Raji (cell line): ENCODE data around the gene TRAK2.

Experiments
- POLR2A ChIP-seq: IDR thresholded peaks from 2 replicates; pipeline ENCODE4 v1.6.1; 2011; ENCODE audit warnings: low read depth, low read length, control low read depth; ENCODE audit not compliant: insufficient read depth

The TRAK2 gene

DNA sequence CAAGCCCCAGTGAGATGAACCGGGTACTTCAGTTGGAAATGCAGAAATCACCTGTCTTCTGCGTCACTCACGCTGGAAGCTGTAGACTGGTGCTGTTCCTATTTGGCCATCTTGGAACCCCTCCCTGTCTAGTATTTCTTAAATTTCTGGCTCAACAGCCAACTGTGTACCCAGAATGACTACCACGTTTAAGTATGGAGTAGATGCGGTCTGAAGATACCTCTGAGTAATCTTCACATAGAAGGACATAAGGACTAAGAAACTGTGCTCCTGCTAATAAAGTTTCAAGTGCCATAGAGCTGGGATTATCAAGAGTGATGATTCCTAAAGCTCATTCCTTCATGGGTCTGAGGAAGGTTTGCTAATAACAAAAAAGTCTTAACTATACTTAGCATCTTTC, 20.4 kb downstream of the TRAK2 start:
- TF ChIP-seq POLR2A = no peak

GRCh38 chr2:201425952-201426351, 25.3 kb downstream of the TRAK2 start:
- TF ChIP-seq POLR2A = no peak

DNA sequence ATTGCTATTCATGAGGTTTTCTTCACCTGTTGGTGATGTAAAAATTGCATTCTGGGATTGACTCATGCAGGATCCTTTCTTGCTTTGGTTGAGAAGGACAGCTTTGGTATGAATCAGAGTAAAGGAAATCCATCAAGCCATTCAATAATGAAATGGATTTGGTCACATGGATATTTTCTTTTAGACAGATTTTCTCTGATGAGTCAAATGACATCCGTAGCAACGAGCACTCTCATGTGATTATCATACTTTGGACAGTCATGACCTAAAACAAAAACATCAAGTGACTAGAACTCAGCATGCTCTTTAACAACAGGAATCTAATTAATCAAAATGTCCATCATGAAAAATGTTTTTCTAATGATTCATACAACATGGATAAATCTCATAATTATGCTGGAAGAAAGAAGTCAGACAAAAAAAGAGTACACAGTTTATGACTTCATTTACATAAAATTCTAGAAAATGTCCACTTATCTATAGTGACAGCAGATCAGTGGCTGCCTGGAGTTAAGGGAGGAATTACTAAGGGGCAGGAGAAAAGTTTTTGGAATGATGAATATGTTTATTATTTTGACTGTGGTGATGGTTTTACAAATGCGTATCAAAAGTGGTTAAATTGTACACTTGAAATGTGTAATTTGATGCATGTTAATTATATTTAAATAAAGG, 30.7 kb downstream of the TRAK2 start:
- no peak for TF ChIP-seq POLR2A

- TF ChIP-seq POLR2A = no peak
Measured at GRCh38 chr2:201419986-201420385, 31.3 kb downstream of the TRAK2 start.

GRCh38 chr2:201419057-201419635, 32.1 kb downstream of the TRAK2 start:
- TF ChIP-seq POLR2A = no peak

- no peak for TF ChIP-seq POLR2A
Measured at GRCh38 chr2:201415149-201415548, 36.1 kb downstream of the TRAK2 start.

DNA sequence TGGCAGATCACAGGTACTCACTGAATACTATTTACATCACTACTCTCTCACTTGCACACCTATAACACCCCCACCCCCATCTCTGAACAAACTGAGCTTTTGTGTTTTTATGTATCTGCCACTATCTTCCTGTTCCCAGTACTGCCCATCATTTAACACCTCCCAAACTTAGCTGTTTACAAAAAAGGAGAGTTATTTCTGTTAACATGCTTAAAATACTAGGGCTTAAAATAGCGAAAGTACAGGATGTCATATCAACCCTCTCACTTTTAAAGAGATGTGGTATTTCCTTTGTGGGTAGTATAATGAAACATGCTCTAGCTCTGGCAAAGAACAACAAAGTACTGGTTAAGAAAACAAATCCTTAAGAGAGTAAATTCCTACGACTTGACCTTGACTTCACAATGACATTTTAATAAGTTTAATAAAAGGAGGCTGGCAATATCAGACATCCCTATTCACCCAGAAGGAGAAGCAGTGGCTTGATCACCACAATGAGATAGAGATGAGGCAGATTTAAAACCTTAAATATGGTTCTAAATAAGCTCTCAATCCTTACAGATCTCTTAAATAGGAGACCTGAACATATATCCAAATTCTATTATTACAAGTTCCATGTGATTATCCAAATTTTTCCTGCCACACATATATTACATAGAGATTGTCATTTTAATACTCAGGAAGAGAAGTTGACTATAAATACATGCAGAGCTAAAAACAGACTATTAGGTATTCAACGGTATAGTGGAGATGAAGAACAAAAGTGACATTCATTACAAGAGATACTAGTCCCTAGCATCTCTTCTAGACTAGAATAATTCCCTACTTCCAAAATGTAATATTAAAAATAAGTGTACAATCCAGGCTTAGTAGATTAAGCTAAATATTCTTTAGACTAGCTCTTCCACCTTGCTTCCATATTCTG, 36.9 kb downstream of the TRAK2 start:
- TF ChIP-seq POLR2A = no peak

DNA sequence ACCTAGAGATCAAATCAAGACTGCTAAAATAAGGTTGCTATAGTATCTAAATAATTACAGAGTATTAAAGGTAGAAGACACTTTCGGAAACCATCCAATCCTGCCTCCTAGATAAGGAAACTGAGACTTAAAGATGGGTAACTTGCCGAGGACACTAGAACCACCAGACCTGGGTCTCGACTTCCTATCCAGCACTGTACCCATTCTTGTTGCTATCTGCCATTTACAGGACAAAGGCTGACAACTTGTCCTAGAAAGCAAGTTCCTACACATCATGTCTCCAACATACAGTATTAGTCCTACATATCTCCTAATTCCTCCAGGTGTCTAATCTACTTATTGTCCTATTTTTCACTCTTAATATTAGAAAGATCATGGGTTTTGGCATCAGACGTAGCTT, 37.7 kb downstream of the TRAK2 start:
- TF ChIP-seq POLR2A = no peak

DNA sequence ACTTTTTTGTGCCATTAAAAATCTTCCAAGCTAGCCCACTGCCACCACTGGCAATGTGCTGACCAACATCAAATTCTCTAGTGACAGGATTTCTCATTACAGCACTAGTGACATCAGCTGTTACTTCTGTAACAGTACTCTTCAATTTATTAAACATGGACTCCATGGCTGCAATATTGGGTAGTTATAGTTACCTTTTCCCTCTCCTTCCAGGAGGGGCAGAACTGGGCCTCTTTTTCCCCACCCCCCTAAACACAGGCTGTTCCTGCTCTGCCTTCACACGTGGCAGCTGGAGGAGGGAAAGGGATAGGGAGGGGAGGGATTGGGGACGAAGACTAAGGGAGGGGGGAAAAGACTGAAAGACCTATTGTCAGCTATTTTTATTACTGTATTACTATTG, 38.1 kb downstream of the TRAK2 start:
- no peak for TF ChIP-seq POLR2A

- no peak for TF ChIP-seq POLR2A
Measured at GRCh38 chr2:201411421-201411820, 39.8 kb downstream of the TRAK2 start.

DNA sequence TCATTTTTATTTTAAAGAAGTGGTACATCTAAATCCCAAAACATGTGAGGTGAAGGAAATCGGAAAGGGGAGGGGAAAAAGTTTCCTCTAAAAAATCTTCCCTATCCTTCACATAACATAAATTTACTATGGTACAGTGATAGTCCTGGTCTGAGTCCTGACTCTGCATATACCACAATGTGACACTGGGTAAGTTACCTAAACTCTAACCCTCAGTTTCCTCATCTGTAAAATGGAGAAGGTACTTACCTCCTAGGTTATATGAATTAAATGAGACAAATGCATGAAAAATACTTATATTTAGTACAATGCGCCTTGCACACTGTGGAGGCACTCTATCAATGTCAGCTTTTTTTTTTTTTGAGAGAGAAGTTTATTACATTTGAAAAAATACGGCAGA, 42.3 kb downstream of the TRAK2 start:
- no peak for TF ChIP-seq POLR2A

GRCh38 chr2:201407265-201407664, 44.0 kb downstream of the TRAK2 start:
- TF ChIP-seq POLR2A = no peak

DNA sequence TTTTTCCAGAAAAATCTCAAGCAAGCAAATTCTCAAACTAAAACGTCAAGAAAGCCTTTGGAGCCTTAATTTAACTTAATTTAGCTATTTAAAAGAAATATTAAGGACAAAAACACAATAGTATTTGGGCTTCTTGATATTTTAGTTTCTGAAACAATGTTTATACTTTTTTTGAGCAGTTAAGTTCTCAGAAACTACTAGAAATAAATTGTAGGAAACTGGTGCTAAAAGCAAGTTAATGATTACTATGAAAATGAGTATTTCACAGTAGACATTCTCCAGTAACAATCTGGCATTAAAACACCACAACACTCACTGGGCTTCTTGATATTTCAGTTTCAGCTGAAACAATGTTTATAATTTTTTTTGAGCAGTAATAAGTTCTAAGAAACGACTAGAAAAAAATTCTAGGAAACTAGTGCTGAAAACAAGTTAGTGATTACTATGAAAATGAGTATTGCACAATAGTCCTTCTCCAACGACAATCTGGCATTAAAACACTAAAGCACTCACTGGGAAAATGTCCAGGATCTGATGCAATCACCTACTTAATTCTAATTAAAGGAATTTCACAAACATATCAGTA, 45.1 kb downstream of the TRAK2 start:
- TF ChIP-seq POLR2A = no peak

DNA sequence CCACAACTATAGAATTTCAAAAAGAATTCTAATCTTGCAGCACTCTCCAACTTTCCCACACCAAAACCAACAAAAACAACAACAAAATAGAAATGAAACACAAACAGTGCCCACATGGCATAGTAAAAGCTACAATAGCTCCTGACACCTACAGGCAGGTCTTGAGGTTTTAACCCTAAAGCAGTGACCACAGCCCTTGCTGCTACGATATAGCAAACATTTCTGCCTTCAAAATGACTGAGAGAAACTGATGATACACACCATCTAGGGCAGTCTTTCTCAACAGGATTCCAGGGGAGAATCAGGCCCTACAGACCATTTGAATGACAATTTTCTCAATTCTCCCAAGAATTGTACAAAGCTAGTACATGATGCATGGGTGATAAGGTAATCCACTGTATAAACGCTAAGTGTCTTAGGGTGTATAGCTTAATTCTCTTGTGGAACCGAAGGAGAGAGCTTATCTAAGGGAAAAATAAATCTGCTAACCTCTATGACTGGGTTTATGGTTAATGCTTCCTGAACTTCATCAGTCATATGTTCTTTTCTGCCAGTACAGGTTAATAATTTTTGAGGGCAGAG, 46.5 kb downstream of the TRAK2 start:
- no peak for TF ChIP-seq POLR2A

- no peak for TF ChIP-seq POLR2A
Measured at GRCh38 chr2:201403880-201404279, 47.4 kb downstream of the TRAK2 start.

DNA sequence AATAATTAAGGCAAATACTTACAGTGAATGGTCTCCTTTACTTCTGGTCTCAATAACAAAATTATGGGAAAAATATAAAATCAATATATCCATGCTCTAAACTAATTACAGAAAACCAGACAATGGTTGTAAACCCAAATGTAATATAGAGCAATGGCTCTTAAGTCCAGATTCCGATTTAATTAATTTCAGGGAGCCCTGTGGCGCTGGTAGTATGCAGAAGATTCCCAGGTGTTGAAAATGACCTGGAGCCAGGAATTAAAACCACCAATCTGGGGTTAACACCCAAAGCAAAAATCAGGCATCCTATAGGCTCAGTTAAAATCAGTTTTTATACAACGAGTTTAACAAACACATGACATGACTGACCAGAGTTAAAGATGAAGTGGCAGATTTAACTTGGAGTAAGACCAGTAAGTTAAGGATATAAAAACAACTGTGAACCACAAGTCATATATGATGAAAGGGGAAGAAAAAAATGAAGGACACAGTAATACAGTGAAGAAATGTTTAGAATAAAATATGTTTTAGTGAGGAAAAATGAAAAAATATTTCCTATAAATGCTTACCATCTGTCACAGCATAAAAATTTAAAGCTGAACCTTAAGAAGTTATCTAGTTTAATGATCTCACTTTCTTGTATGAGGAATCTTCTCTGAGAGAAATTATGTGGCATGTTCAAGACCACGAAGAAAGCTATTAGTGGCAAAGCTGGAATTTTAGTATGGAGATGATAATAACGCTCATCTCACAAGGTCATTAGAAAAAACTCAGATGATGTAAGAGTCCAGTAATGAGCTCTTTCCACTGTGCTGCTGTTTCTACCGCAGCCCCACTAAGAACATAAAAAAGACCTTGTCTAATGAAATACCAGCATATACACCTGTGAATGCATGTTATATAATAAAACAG, 48.4 kb downstream of the TRAK2 start:
- no peak for TF ChIP-seq POLR2A
